H7 (cell line): Measurements from ENCODE around the gene PSMB11. TPM values are rescaled to one million over a fixed set of nuclear protein-coding genes. Genes with fewer than 3 reads are reported as not detected.

Experiments
- DNase-seq: peaks from one replicate; pipeline ENCODE4 v3.0.0; 2012
- H3K27me3 ChIP-seq: 2 replicates; pipeline ENCODE4 v1.6.0; 2011; ENCODE audit warnings: mild to moderate bottlenecking, low read length; ENCODE audit not compliant: control insufficient read depth, insufficient read depth
- H3K36me3 ChIP-seq: replicated peaks from 2 replicates; pipeline ENCODE4 v1.5.1; 2011; ENCODE audit warnings: low read length; ENCODE audit not compliant: control insufficient read depth, insufficient read depth
- H3K4me3 ChIP-seq: 2 replicates; pipeline ENCODE4 v1.5.1; 2011; ENCODE audit warnings: low read depth, mild to moderate bottlenecking, control low read depth, low read length, moderate library complexity; ENCODE audit not compliant: insufficient read depth
- total RNA-seq: library from RNA; depleted of rRNA; stranded (reverse); fragments of >200 nt; shearing (Covaris generic); gene quantifications from 2 replicates; pipeline ENCODE4 v1.2.3, GENCODE V29; 2014

Gene PSMB11
- total RNA-seq, 1 experiment from 2014 or later = not detected

- H3K36me3 ChIP-seq = peaks cover 20% of the 10 kb centered on the region
- peak within 1 kb of the TSS; percentile 74 for H3K4me3 ChIP-seq
- DNase-seq = peak; percentile 96
- H3K27me3 ChIP-seq = peaks cover 7% of the 10 kb centered on the region
Measured at GRCh38 chr14:23056956-23057756, 15.1 kb downstream of the PSMB11 start, which contains the start of gene CDH24. CDH24 (minus strand) TSS chr14:23057520; CDS start chr14:23055733, 1,787 bp downstream.

- peaks cover 28% of the 10 kb centered on the region for H3K36me3 ChIP-seq
- DNase-seq = peak; percentile 96
Measured at GRCh38 chr14:23057757-23058653, 16.0 kb downstream of the PSMB11 start.

GRCh38 chr14:23058654-23059504 lies 16.9 kb downstream of the PSMB11 start:
- Histone ChIP-seq H3K36me3 (peaks cover 35% of the 10 kb centered on the region), H3K27me3 (peaks cover 7% of the 10 kb centered on the region), H3K4me3 (no peak overlapping the region)
- peak; percentile 70 for DNase-seq

More at GRCh38 chr14:23057757-23058653, 16.0 kb downstream of the PSMB11 start:
- Histone ChIP-seq H3K27me3 (peaks cover 7% of the 10 kb centered on the region), H3K4me3 (peak overlapping the region; percentile 74)

GRCh38 chr14:23060536-23061260 lies 18.7 kb downstream of the PSMB11 start:
- H3K36me3 ChIP-seq = peaks cover 47% of the 10 kb centered on the region
- peak; percentile 26 for DNase-seq
- H3K27me3 ChIP-seq = peaks cover 7% of the 10 kb centered on the region
- no peak overlapping the region for H3K4me3 ChIP-seq

GRCh38 chr14:23062002-23062401 lies 20.0 kb downstream of the PSMB11 start:
- Histone ChIP-seq H3K36me3 (peaks cover 58% of the 10 kb centered on the region), H3K4me3 (no peak overlapping the region), H3K27me3 (peaks cover 2% of the 10 kb centered on the region)
- DNase-seq = peak; percentile 23

- Histone ChIP-seq H3K4me3 (no peak overlapping the region), H3K27me3 (no peaks in the 10 kb centered on the region), H3K36me3 (peaks cover 70% of the 10 kb centered on the region)
- DNase-seq = no peak
Measured at GRCh38 chr14:23063601-23064000, 21.6 kb downstream of the PSMB11 start.

GRCh38 chr14:23066368-23066767 lies 24.4 kb downstream of the PSMB11 start:
- Histone ChIP-seq H3K4me3 (no peak overlapping the region), H3K27me3 (no peaks in the 10 kb centered on the region), H3K36me3 (peaks cover 59% of the 10 kb centered on the region)
- peak; percentile 19 for DNase-seq

- DNase-seq = peak; percentile 38
- H3K36me3 ChIP-seq = peaks cover 56% of the 10 kb centered on the region
- no peaks in the 10 kb centered on the region for H3K27me3 ChIP-seq
- H3K4me3 ChIP-seq = no peak overlapping the region
Measured at GRCh38 chr14:23066855-23067744, 25.1 kb downstream of the PSMB11 start.

- peak; percentile 69 for DNase-seq
- Histone ChIP-seq H3K4me3 (no peak overlapping the region), H3K27me3 (no peaks in the 10 kb centered on the region), H3K36me3 (peaks cover 52% of the 10 kb centered on the region)
Measured at GRCh38 chr14:23067847-23068788, 26.1 kb downstream of the PSMB11 start.

- Histone ChIP-seq H3K27me3 (no peaks in the 10 kb centered on the region), H3K36me3 (peaks cover 45% of the 10 kb centered on the region), H3K4me3 (no peak overlapping the region)
- peak; percentile 93 for DNase-seq
Measured at GRCh38 chr14:23068789-23069412, 26.9 kb downstream of the PSMB11 start.

- Histone ChIP-seq H3K36me3 (peaks cover 40% of the 10 kb centered on the region), H3K4me3 (no peak overlapping the region), H3K27me3 (no peaks in the 10 kb centered on the region)
- DNase-seq = no peak
Measured at GRCh38 chr14:23069413-23069806, 27.4 kb downstream of the PSMB11 start.
